ENCODE data around the gene COL25A1. TPM values are rescaled to one million over a fixed set of nuclear protein-coding genes. Genes with fewer than 3 reads are reported as not detected.

COL25A1 gene
- total RNA-seq, 1 experiment from 2014 or later: not detected

DNA sequence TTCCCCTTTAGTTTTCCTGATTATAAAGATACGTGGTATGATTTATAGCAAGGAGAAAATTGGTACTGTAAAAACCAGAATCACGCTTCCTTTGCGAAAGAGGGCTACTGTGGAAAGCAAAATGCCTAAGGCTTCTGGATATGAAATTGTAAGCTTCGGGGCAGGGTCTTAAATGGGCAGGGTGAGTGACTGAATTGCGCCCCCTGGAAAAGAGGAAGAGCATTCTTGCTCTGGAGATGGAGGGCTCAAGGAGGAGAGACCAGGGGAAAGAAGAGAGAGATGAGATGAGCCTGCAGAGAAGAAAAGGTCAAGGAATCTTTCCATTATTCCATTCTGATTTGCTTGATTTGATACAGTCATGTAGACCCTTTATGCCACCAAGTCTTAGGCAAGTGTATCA, 526.5 kb downstream of the COL25A1 start:
- Histone ChIP-seq H3K4me3 (replicated peaks in 1 of 2; ENCODE audit: low read depth in 1 of 2, low read length in 2 of 2) (no peak overlapping the region), H2AFZ (ENCODE audit: low read depth, low read length, poor library complexity, severe bottlenecking) (no peak overlapping the region), H3K9me3 (ENCODE audit: control insufficient read depth in 1 of 2, insufficient read depth in 1 of 2, low read depth in 1 of 2, low read length in 2 of 2) (no peaks in the 10 kb centered on the region), H4K20me1 (ENCODE audit: insufficient read depth) (no peaks in the 10 kb centered on the region), H3K27me3 (ENCODE audit: insufficient read depth, low read length) (no peaks in the 10 kb centered on the region), H3K4me1 (ENCODE audit: control insufficient read depth in 1 of 2, insufficient read depth in 2 of 2, low read length in 2 of 2) (no peaks in the 10 kb centered on the region), H3K9me2 (ENCODE audit: insufficient read depth) (no peaks in the 10 kb centered on the region), H3K9ac (ENCODE audit: low read length) (no peak overlapping the region), H3K4me2 (ENCODE audit: low read length) (no peak overlapping the region), H3K36me3 (ENCODE audit: control insufficient read depth in 1 of 2, insufficient read depth in 2 of 2, low read length in 2 of 2) (no peaks in the 10 kb centered on the region), H3K79me2 (ENCODE audit: insufficient read depth, low read length) (no peaks in the 10 kb centered on the region), H3K27ac (ENCODE audit: low read depth, low read length) (no peak overlapping the region)
- DNase-seq (ENCODE audit: low read depth, low spot score): no peak
- ChIA-PET POLR2A (no interaction called here), RAD21 (ENCODE audit: low non-redundant PET in 1 of 2, low total read pairs in 2 of 2, uncharacterized antibody in 2 of 2, unreplicated experiment in 2 of 2) (no interaction called here), CTCF (no interaction called here)
- no TSS peak for BruUV-seq (replicated peaks)
- no peak for TF ChIP-seq RAD21 (IDR thresholded peaks at IDR 0.05; ENCODE audit: low read depth)
- TF ChIP-seq SP1 (IDR thresholded peaks at IDR 0.05; ENCODE audit: low read depth): no peak
- no peak for TF ChIP-seq ZFX (IDR thresholded peaks at IDR 0.05)
- intact Hi-C loops (cut with micrococcal nuclease): no loop called here
- ATAC-seq: no peak

GRCh38 chr4:108774809-108775530, 527.5 kb downstream of the COL25A1 start:
- POLR2A ChIA-PET: no interaction called here
- no TSS peak for BruUV-seq (replicated peaks)
- no peak overlapping the region for H3K4me2 ChIP-seq (ENCODE audit: low read length)
- CTCF ChIA-PET: interaction anchor here (0.5 to 1.4 kb wide), 4 partner anchors 92 to 756 kb away, joined by 3 read pairs; no protein-coding TSS in a partner anchor
- H3K79me2 ChIP-seq (ENCODE audit: insufficient read depth, low read length): no peaks in the 10 kb centered on the region
- H2AFZ ChIP-seq (ENCODE audit: low read depth, low read length, poor library complexity, severe bottlenecking): no peak overlapping the region
- H3K9me3 ChIP-seq (ENCODE audit: control insufficient read depth in 1 of 2, insufficient read depth in 1 of 2, low read depth in 1 of 2, low read length in 2 of 2): no peaks in the 10 kb centered on the region
- H3K36me3 ChIP-seq (ENCODE audit: control insufficient read depth in 1 of 2, insufficient read depth in 2 of 2, low read length in 2 of 2): no peaks in the 10 kb centered on the region
- H3K27me3 ChIP-seq (ENCODE audit: insufficient read depth, low read length): no peaks in the 10 kb centered on the region
- no peak overlapping the region for H3K9ac ChIP-seq (ENCODE audit: low read length)
- H4K20me1 ChIP-seq (ENCODE audit: insufficient read depth): no peaks in the 10 kb centered on the region
- H3K4me3 ChIP-seq (replicated peaks in 1 of 2; ENCODE audit: low read depth in 1 of 2, low read length in 2 of 2): no peak overlapping the region
- ATAC-seq (peak; percentile 75), DNase-seq (ENCODE audit: low read depth, low spot score) (peak; percentile 3)
- no peaks in the 10 kb centered on the region for H3K4me1 ChIP-seq (ENCODE audit: control insufficient read depth in 1 of 2, insufficient read depth in 2 of 2, low read length in 2 of 2)
- RAD21 ChIA-PET (ENCODE audit: low non-redundant PET in 1 of 2, low total read pairs in 2 of 2, uncharacterized antibody in 2 of 2, unreplicated experiment in 2 of 2): no interaction called here
- TF ChIP-seq ATF3 (IDR thresholded peaks at IDR 0.05): no peak
- no peak for TF ChIP-seq EZH2phosphoT487 (IDR thresholded peaks at IDR 0.05; ENCODE audit: borderline replicate concordance)
- TF ChIP-seq CTCF (IDR thresholded peaks at IDR 0.05 in 2 of 3, conservative IDR thresholded peaks at IDR 0.05 in 1 of 3; ENCODE audit: borderline replicate concordance in 1 of 3, insufficient read depth in 1 of 3, low read depth in 2 of 3, low read length in 2 of 3): peak in 2 of 3 experiments; percentile 10 to 16; a peak in 1 of 6 replicates
- intact Hi-C loops (cut with micrococcal nuclease): no loop called here
- H3K9me2 ChIP-seq (ENCODE audit: insufficient read depth): no peaks in the 10 kb centered on the region
- no peak overlapping the region for H3K27ac ChIP-seq (ENCODE audit: low read depth, low read length)
